D721Med (cell line): ENCODE results near the gene RPL22.

Experiments used
- DNase-seq: peaks from one replicate; pipeline ENCODE4 v3.0.0; 2011; ENCODE audit warnings: low spot score; ENCODE audit not compliant: insufficient read length
- FAIRE-seq: peaks from 2 replicates; lab custom pipeline; 2011; peaks lifted over from hg19 to GRCh38; lab: Jason Lieb, UNC
- CTCF ChIP-seq: IDR thresholded peaks from 2 replicates; pipeline ENCODE4 v1.5.1; 2012; ENCODE audit warnings: mild to moderate bottlenecking, control low read depth; ENCODE audit not compliant: insufficient read depth; ENCODE audit errors: missing control alignments

RPL22 gene

GRCh38 chr1:6181347-6181770 lies 18.0 kb downstream of the RPL22 start:
- no peak for TF ChIP-seq CTCF
- FAIRE-seq, result no peak
- DNase-seq, result no peak

- DNase-seq, result no peak
- no peak for TF ChIP-seq CTCF
- no peak for FAIRE-seq
Measured at GRCh38 chr1:6180707-6181311, 18.6 kb downstream of the RPL22 start.

- DNase-seq (no peak), FAIRE-seq (no peak)
- TF ChIP-seq CTCF, result peak; percentile 12
Measured at GRCh38 chr1:6180268-6180706, 19.1 kb downstream of the RPL22 start, which contains the start of gene CHD5. Gene CHD5, minus strand, starts transcription at chr1:6180321. Its CDS starts 298 bp downstream, at chr1:6180023.

GRCh38 chr1:6179564-6180175 lies 19.7 kb downstream of the RPL22 start:
- no peak for FAIRE-seq
- no peak for TF ChIP-seq CTCF
- DNase-seq, result no peak

- no peak for TF ChIP-seq CTCF
- no peak for DNase-seq
- no peak for FAIRE-seq
Measured at GRCh38 chr1:6178751-6179563, 20.4 kb downstream of the RPL22 start.

- FAIRE-seq, result no peak
- no peak for TF ChIP-seq CTCF
- DNase-seq, result no peak
Measured at GRCh38 chr1:6177681-6178380, 21.6 kb downstream of the RPL22 start.
